HG03442 (cell line): ENCODE data around the gene OLFML3.
"Not testable (repeated sequence)": the region's sequence is repeated elsewhere in the genome, so short reads cannot be mapped to it uniquely, and the experiment has no call there.

Experiments used
- ATAC-seq: cut with Tn5 transposase; IDR thresholded peaks from one replicate; pipeline ENCODE4 v1.9.1; 2021; ENCODE audit warnings: mild to moderate bottlenecking, moderate library complexity; ENCODE audit not compliant: unreplicated experiment

The OLFML3 gene

GRCh38 chr1:113948151-113948550, 31.1 kb upstream of the OLFML3 start:
- ATAC-seq, result not testable (repeated sequence)

DNA sequence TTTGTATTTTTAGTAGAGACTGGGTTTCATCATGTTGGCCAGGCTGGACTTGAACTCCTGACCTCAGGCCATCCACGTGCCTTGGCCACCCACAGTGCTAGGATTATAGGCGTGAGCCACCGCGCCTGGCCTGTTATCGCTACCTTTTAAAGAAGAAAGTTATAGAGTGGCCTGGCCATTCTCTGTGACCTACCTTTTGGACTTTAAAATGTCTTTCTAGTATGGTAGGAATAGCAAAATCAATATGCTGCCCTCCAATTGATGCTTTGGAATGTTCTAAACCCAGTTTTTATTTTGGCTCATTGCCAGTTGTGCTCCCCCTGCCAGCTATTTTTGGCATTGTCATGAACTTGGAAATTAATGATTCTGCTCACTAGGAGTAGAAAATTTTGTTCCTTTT, 30.3 kb upstream of the OLFML3 start:
- ATAC-seq, result no peak

DNA sequence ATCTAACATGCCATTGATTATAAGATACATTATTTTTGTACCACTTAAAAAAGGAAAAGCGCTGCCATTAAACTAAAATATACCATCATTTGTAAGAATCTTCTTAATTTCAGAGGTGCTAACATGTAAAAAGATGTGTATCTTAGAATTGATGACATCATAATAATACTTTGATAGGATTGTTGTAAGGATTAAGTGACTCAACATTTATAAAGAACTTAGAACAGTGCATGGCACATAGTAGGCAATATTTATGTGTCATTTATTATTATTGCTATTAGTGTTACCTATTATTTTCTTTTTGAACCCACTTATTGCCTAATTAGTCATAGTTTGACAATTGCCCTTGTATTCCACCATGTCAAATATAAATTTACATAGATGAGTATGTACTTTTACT, 28.4 kb upstream of the OLFML3 start:
- no peak for ATAC-seq

DNA sequence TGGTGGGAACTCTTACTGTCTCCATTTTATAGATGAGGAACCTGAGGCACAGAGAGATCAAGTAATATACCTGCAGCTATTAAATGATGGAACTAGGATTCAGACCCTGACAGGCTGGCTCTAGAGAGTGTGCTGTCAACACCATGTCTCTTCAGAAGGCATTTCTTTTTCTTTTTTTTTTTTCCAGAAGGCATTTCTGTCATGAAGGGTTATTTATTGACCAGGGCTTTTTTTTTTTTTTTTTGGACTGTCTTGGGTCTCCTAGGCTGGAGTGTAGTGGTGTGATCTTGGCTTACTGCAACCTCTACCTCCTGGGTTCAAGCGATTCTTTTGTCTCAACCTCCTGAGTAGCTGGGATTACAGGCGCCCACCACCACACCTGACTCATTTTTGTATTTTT, 27.6 kb upstream of the OLFML3 start:
- no peak for ATAC-seq

- no peak for ATAC-seq
Measured at GRCh38 chr1:113957984-113958383, 21.3 kb upstream of the OLFML3 start.

DNA sequence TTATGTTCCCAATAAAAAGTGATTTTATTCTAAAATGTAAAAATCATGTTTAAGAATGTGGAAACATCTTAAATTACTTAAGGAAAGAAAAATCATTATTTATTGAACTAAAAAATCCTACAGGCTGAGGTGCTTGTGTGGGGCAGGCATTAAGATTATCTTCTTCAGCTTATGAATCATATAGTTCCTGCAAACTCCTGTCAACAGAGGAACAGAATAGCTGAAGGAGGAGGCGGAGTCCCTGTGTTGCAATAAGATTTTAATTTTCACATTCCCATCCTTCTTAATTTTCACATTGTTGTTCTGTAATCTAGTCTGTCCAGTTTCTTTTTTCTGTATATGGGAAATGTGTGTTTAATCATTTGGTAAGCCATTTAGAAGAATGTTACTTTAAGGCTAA, 20.6 kb upstream of the OLFML3 start:
- no peak for ATAC-seq

GRCh38 chr1:113963281-113963906, 15.9 kb upstream of the OLFML3 start:
- no peak for ATAC-seq

- ATAC-seq, result no peak
Measured at GRCh38 chr1:113965703-113966412, 13.4 kb upstream of the OLFML3 start.

- ATAC-seq, result no peak
Measured at GRCh38 chr1:113972954-113973353, 6.3 kb upstream of the OLFML3 start.

GRCh38 chr1:113975211-113975895, 3.9 kb upstream of the OLFML3 start:
- peak; percentile 36 for ATAC-seq

DNA sequence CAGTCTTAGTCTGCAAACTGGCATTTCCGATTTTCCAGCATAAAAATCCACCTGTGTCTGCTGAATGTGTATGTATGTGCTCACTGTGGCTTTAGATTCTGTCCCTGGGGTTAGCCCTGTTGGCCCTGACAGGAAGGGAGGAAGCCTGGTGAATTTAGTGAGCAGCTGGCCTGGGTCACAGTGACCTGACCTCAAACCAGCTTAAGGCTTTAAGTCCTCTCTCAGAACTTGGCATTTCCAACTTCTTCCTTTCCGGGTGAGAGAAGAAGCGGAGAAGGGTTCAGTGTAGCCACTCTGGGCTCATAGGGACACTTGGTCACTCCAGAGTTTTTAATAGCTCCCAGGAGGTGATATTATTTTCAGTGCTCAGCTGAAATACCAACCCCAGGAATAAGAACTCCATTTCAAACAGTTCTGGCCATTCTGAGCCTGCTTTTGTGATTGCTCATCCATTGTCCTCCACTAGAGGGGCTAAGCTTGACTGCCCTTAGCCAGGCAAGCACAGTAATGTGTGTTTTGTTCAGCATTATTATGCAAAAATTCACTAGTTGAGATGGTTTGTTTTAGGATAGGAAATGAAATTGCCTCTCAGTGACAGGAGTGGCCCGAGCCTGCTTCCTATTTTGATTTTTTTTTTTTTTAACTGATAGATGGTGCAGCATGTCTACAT, 2.5 kb upstream of the OLFML3 start:
- peak; percentile 40 for ATAC-seq

- ATAC-seq, result no peak
Measured at GRCh38 chr1:113977906-113978305, 1.4 kb upstream of the OLFML3 start.

DNA sequence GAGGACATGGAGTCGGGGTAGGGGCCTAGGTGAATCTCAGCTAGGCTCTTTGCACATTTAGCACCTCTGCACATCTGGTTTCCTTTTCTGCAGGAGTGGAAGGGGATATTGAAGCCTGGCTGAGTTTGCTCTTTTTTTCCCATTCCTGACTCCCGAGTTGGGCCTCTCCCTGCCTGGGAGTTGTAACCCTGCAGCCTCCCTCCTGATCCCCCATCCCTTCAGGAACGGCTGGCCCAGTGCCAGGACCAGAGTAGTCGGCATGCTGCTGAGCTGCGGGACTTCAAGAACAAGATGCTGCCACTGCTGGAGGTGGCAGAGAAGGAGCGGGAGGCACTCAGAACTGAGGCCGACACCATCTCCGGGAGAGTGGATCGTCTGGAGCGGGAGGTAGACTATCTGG, 836 bp downstream of the OLFML3 start:
- no peak for ATAC-seq

DNA sequence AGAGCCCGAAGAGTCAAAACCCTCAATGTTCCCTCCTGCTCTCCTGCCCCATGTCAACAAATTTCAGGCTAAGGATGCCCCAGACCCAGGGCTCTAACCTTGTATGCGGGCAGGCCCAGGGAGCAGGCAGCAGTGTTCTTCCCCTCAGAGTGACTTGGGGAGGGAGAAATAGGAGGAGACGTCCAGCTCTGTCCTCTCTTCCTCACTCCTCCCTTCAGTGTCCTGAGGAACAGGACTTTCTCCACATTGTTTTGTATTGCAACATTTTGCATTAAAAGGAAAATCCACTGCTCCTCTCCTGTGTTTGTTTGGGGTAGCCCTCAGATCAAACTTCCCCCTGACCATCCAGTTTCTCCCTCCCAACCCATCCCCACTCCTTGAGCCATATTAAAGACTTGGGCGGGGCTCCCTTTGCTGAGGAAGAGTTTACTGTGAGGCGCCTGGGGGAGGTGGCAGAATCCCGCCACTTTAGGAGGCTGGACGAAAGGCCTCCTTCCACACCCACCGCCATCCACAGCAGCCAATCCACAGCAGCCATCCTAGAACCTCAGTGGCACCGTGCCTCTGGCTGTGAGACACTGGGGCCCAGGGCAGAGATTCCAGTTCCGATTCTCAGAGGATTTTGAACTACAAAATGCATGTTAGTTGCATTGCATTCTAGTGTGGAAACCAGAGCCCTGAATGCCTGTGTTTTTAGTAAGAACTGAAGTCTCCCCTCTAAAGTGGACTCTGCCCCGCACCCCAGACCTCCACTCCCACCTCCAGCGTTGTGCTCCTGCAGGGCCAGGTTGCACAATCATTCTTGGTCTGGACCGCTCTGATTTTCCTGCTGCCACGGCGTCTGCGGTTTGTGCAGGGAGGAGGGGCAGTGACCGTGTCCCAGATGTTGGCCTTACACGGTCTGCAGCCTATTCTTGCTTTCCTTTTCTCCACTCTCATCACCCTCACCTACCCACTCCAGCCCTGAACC, 3.0 kb downstream of the OLFML3 start:
- ATAC-seq, result no peak

- ATAC-seq, result no peak
Measured at GRCh38 chr1:113982949-113983348, 3.7 kb downstream of the OLFML3 start.

GRCh38 chr1:113983391-113983790, 4.1 kb downstream of the OLFML3 start:
- ATAC-seq, result no peak

GRCh38 chr1:113983826-113984225, 4.6 kb downstream of the OLFML3 start:
- ATAC-seq, result no peak

- ATAC-seq, result no peak
Measured at GRCh38 chr1:113984710-113985109, 5.4 kb downstream of the OLFML3 start.

- no peak for ATAC-seq
Measured at GRCh38 chr1:113986802-113987201, 7.5 kb downstream of the OLFML3 start.

DNA sequence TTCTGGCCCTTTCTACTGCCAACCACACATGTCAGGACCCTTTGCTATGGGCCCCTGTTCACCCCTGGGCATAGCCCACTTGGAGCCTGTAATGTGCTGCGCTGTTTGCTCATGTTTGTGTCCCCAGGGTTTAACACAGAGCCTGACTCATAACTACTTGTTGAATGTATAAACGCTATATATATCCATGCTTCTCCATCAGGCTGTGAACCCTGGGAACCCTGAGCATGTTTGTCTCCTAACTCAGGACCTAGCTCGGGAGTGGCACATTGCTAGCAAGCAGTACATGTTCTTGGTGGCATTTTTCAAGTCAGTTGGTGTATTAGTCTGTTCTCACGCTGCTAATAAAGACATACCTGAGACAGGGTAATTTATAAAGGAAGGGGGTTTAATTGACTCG, 8.0 kb downstream of the OLFML3 start:
- ATAC-seq, result no peak
